Gastroesophageal sphincter (tissue), 3 donors: ENCODE results near the gene GPR15LG.

Experiments used
- CTCF ChIP-seq, 4 experiments: fragments of 200-600 bp in 2 of 4; fragments of 450-650 bp in 2 of 4; sonication (generic) in 1 of 4; IDR thresholded peaks; one replicate each; pipeline ENCODE4 v1.5.1; 2017 to 2019; ENCODE audit warnings: antibody characterized with exemption in 4 of 4, mild to moderate bottlenecking in 2 of 4, moderate library complexity in 2 of 4
- POLR2A ChIP-seq, 2 donors: fragments of 450-650 bp; IDR thresholded peaks; one replicate each; pipeline ENCODE4 v1.6.1; 2017; ENCODE audit warnings: antibody characterized with exemption in 2 of 2, mild to moderate bottlenecking in 2 of 2, moderate library complexity in 1 of 2

- TF ChIP-seq CTCF (IDR thresholded peaks at IDR 0.05) (no peak), POLR2A (IDR thresholded peaks at IDR 0.05) (no peak)
Observed at GRCh38 chr10:84212014-84212413, 38.4 kb downstream of the GPR15LG start.
